Panc1 (cell line): Measurements from ENCODE around the gene RNF145.

ENCODE experiments used
- SIN3A ChIP-seq: IDR thresholded peaks from 2 replicates; pipeline ENCODE4 v1.6.1; 2012; ENCODE audit warnings: low read depth, mild to moderate bottlenecking, low read length, moderate library complexity, borderline replicate concordance; ENCODE audit not compliant: insufficient read depth
- TF ChIP-seq, protein P1 (sequence below): fragments of 450-650 bp; IDR thresholded peaks from 2 replicates; pipeline ENCODE4 v1.5.1; 2017; ENCODE audit warnings: mild to moderate bottlenecking

DNA sequence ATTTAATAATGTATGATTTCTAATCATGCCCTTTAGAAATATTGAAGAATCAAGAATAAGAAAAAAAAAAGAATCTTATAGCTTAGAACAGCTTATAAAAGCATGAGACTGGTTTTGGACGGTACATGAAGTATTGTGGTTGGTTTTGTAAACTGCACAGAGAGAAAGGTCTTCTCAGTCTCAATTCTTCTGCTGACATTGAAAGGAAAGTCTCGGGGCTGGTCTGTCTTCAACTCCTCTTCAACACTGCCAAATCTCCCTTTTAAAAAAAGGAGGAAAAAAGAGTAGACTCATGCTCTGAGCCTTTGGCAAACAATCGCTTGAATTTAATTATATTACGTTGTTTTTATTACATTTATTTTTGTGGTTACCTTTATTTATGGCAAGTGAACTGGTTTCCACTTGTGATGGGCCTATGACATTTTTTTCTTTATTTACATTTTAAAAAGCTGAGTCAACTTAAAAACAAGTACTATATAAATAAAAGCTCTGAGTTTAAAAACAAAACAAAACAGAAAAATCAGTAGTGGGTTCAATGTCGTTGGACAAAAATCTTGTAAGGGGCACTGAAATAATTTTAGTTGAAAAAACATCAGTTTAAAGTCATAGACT is 76.8 kb downstream of the RNF145 start:
- TF ChIP-seq, protein P1, sequence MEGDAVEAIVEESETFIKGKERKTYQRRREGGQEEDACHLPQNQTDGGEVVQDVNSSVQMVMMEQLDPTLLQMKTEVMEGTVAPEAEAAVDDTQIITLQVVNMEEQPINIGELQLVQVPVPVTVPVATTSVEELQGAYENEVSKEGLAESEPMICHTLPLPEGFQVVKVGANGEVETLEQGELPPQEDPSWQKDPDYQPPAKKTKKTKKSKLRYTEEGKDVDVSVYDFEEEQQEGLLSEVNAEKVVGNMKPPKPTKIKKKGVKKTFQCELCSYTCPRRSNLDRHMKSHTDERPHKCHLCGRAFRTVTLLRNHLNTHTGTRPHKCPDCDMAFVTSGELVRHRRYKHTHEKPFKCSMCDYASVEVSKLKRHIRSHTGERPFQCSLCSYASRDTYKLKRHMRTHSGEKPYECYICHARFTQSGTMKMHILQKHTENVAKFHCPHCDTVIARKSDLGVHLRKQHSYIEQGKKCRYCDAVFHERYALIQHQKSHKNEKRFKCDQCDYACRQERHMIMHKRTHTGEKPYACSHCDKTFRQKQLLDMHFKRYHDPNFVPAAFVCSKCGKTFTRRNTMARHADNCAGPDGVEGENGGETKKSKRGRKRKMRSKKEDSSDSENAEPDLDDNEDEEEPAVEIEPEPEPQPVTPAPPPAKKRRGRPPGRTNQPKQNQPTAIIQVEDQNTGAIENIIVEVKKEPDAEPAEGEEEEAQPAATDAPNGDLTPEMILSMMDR: no peak
- TF ChIP-seq SIN3A: no peak
